ENCODE results near the gene COL18A1.
"Not testable (repeated sequence)": the region's sequence is repeated elsewhere in the genome, so short reads cannot be mapped to it uniquely, and the experiment has no call there.

Gene COL18A1

DNA sequence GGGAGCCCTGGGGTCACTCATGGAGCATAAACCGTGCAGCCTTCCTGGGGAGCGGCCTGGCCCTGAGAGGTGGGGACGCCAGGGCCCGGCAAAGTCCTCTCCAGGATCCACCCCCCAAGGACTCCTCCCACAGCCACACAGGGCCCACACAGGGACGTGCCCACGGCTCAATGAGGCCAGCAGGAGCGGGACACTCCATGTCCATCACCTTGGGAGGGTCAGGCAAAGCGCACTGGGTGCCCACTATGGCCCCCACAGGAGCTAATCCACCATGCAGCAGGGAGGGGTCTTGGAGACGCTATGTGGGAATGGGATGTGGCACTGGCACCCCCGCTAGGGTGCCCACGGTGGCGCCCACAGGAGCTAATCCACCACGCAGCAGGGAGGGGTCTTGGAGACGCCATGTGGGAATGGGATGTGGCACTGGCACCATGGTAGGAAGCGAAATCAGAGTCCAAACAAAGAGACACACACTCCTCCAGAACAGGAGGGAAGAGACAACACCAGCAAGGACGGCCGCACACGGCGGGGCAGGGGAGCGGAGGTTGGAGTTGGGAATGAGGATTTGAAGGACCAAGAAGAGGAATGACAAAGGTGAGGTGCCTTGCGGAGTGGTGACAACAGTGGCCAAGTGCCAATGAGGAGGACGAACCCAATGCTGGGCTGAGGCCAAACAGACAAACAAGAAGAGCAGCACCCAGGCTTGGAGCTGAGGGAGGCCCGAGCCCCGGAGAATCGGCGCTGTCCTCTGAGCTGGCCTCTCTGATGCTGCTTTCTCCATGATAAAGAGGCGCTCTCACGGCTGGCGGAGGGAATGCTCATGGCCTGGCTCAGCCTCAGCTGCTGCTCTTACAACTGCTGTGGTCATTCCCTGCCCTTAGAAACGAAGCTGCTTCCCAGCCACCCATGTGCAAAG is 155.4 kb downstream of the COL18A1 start:
- DNase-seq (ENCODE audit: low spot score), result no peak

DNA sequence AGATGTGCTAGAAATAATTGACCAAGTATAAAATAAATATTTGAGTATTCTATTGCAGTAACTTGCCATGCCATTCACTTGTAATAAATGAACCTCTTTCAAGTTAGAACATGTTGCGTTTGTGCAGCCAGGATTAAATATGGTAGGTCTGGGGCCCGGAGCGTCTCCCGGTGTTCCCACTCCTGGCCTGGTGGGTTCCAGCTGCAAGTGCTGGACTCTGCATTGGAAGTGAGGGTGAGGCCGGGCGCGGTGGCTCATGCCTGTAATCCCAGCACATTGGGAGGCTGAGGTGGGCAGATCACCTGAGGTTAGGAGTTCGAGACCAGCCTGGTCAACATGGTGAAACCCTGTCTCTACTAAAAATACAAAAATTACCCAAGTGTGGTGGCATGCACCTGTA is 156.3 kb downstream of the COL18A1 start:
- not testable (repeated sequence) for DNase-seq (ENCODE audit: low spot score)

DNA sequence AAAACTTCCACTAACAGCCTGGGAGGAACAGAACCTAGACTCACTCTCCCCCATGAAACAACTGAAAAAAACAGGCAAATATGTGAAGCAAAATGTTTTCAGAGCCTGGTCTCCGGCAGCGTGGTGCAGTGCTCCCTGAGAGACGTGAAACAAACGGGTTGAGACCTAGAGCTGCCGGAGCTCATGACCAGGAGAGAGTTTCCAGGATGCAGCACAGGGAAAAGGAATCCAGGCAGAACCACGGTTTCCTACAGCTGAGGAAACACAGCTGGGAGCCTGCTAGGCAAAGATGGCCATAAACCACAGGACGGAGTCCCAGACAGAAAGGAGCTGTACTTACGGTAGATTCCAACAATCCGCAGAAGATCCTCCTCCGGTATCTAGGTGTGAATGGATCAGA is 157.4 kb downstream of the COL18A1 start:
- DNase-seq (ENCODE audit: low spot score), result no peak

GRCh38 chr21:45562965-45563364 is 158.0 kb downstream of the COL18A1 start:
- DNase-seq (ENCODE audit: low spot score), result no peak

All from SW480 (cell line).